Colonic mucosa (tissue), 4 donors: ENCODE data around the gene CD70. TPM values are rescaled to one million over a fixed set of nuclear protein-coding genes. Genes with fewer than 3 reads are reported as not detected.
"Not testable (repeated sequence)": the region's sequence is repeated elsewhere in the genome, so short reads cannot be mapped to it uniquely, and the experiment has no call there.

ENCODE experiments used
- DNase-seq: peaks from one replicate; pipeline ENCODE4 v3.0.0-alpha.2; 2020
- H3K27ac ChIP-seq: fragments of 200-600 bp; one replicate; pipeline ENCODE4 v1.8.0; 2021
- H3K27me3 ChIP-seq: fragments of 200-600 bp; one replicate; pipeline ENCODE4 v1.8.0; 2021
- H3K36me3 ChIP-seq: fragments of 200-600 bp; one replicate; pipeline ENCODE4 v1.8.0; 2021
- H3K4me1 ChIP-seq: fragments of 200-600 bp; one replicate; pipeline ENCODE4 v1.8.0; 2021; ENCODE audit warnings: mild to moderate bottlenecking
- H3K4me3 ChIP-seq: fragments of 200-600 bp; one replicate; pipeline ENCODE4 v1.8.0; 2021
- H3K9ac ChIP-seq, 2 donors: one replicate each; pipeline ENCODE4 v1.7.0; 2013; ENCODE audit warnings: control low read depth in 2 of 2, low read depth in 2 of 2, low read length in 2 of 2
- H3K9me3 ChIP-seq: fragments of 200-600 bp; one replicate; pipeline ENCODE4 v1.8.0; 2021
- CTCF ChIP-seq: fragments of 200-600 bp; IDR thresholded peaks from one replicate; pipeline ENCODE4 v1.8.0; 2022; ENCODE audit warnings: antibody characterized with exemption, mild to moderate bottlenecking
- intact Hi-C: fragments of 100-400 bp; cut with DNase I; formaldehyde crosslinking; loops from one replicate; pipeline ENCODE4 v1.14.1; 2022
- total RNA-seq, 2 donors: library from RNA; stranded (reverse); fragmentation: NEBNext Ultra II Directional in 1 of 2; extraction: Animal tissue kit (Norgen Biotek cat#: 25700) in 1 of 2; gene quantifications; one replicate each; pipeline ENCODE4 v1.2.1, GENCODE V29; 2021
- donor health status: healthy.
- donor health status: DM: no; HTN: no; CAD: no.
- donor health status: DM: no; HTN: no; CAD: no.

Gene CD70
- total RNA-seq, 2 donors from 2014 or later: 0.27 to 0.57 TPM

- Histone ChIP-seq H3K4me3 (no peak overlapping the region), H3K9me3 (no peaks in the 10 kb centered on the region), H3K4me1 (no peaks in the 10 kb centered on the region), H3K9ac (no peak overlapping the region), H3K36me3 (no peaks in the 10 kb centered on the region), H3K27ac (no peak overlapping the region), H3K27me3 (no peaks in the 10 kb centered on the region)
- DNase-seq: no peak
- intact Hi-C loops: no loop called here
- TF ChIP-seq CTCF: no peak
Observed at GRCh38 chr19:6556043-6556449, 34.9 kb downstream of the CD70 start.

GRCh38 chr19:6551607-6552450, 39.1 kb downstream of the CD70 start:
- H3K9me3 ChIP-seq: no peaks in the 10 kb centered on the region
- H3K4me1 ChIP-seq: no peaks in the 10 kb centered on the region
- no peak for TF ChIP-seq CTCF
- H3K9ac ChIP-seq: peak overlapping the region in 1 of 2 donors; percentile 12
- H3K36me3 ChIP-seq: no peaks in the 10 kb centered on the region
- intact Hi-C loops: no loop called here
- H3K27me3 ChIP-seq: no peaks in the 10 kb centered on the region
- H3K27ac ChIP-seq: no peak overlapping the region
- H3K4me3 ChIP-seq: no peak overlapping the region
- no peak for DNase-seq

GRCh38 chr19:6551091-6551490, 39.9 kb downstream of the CD70 start:
- no peak overlapping the region for H3K27ac ChIP-seq
- H3K4me1 ChIP-seq: no peaks in the 10 kb centered on the region
- no peak for TF ChIP-seq CTCF
- no peaks in the 10 kb centered on the region for H3K9me3 ChIP-seq
- no peak overlapping the region for H3K4me3 ChIP-seq
- no peaks in the 10 kb centered on the region for H3K36me3 ChIP-seq
- no peak for DNase-seq
- intact Hi-C loops: no loop called here
- H3K9ac ChIP-seq: no peak overlapping the region
- no peaks in the 10 kb centered on the region for H3K27me3 ChIP-seq

- H3K4me1 ChIP-seq, H3K4me3 ChIP-seq, intact Hi-C loops, H3K36me3 ChIP-seq, H3K27ac ChIP-seq, H3K9me3 ChIP-seq, H3K9ac ChIP-seq, DNase-seq, H3K27me3 ChIP-seq: not testable (repeated sequence)
Observed at GRCh38 chr19:6550679-6551078, 40.3 kb downstream of the CD70 start.

- H3K9me3 ChIP-seq: no peaks in the 10 kb centered on the region
- no peak for TF ChIP-seq CTCF
- no peaks in the 10 kb centered on the region for H3K4me1 ChIP-seq
- intact Hi-C loops: no loop called here
- no peaks in the 10 kb centered on the region for H3K36me3 ChIP-seq
- no peak overlapping the region for H3K4me3 ChIP-seq
- no peak overlapping the region for H3K27ac ChIP-seq
- no peak for DNase-seq
- no peaks in the 10 kb centered on the region for H3K27me3 ChIP-seq
- H3K9ac ChIP-seq: no peak overlapping the region
Observed at GRCh38 chr19:6543866-6544347, 47.0 kb downstream of the CD70 start.
